SK-N-SH treated with all-trans-retinoic acid at 6 μM for 48 hours (cell line): ENCODE data around the gene PRKAG2.

Experiments used
- ATAC-seq: fragments of 200-7000 bp; cut with Tn5 transposase; 3 replicates; pipeline ENCODE4 v1.9.1; 2020; ENCODE audit warnings: mild to moderate bottlenecking, moderate library complexity
- ARNTL ChIP-seq: fragments of 450-650 bp; formaldehyde crosslinking; IDR thresholded peaks from 2 replicates; pipeline ENCODE4 v1.5.0; 2020; ENCODE audit warnings: low read depth, mild to moderate bottlenecking, moderate library complexity, borderline replicate concordance
- BACH2 ChIP-seq: fragments of 250-450 bp; sonication (Bioruptor Pico); IDR thresholded peaks from 2 replicates; pipeline ENCODE4 v1.9.0; 2021; ENCODE audit warnings: mild to moderate bottlenecking, borderline replicate concordance
- CSDC2 ChIP-seq: fragments of 250-450 bp; sonication (Bioruptor Pico); IDR thresholded peaks from 2 replicates; pipeline ENCODE4 v1.5.0; 2020; ENCODE audit warnings: mild to moderate bottlenecking, moderate library complexity
- ESRRG ChIP-seq: fragments of 250-450 bp; sonication (Bioruptor Pico); IDR thresholded peaks from 2 replicates; pipeline ENCODE4 v1.6.1; 2021; ENCODE audit warnings: mild to moderate bottlenecking
- GLIS3 ChIP-seq: fragments of 250-450 bp; sonication (Bioruptor Pico); IDR thresholded peaks from 2 replicates; pipeline ENCODE4 v1.5.0; 2020; ENCODE audit warnings: mild to moderate bottlenecking, moderate library complexity
- ISL1 ChIP-seq: fragments of 250-450 bp; sonication (Bioruptor Pico); IDR thresholded peaks from 2 replicates; pipeline ENCODE4 v2.1.2; 2022; ENCODE audit warnings: mild to moderate bottlenecking, moderate library complexity
- OSR1 ChIP-seq: fragments of 250-450 bp; sonication (Bioruptor Pico); IDR thresholded peaks from 2 replicates; pipeline ENCODE4 v1.8.0; 2022; ENCODE audit warnings: moderate library complexity, mild to moderate bottlenecking, inconsistent platforms
- PATZ1 ChIP-seq: fragments of 250-450 bp; sonication (Bioruptor Pico); IDR thresholded peaks from 2 replicates; pipeline ENCODE4 v1.8.0; 2020; ENCODE audit warnings: mild to moderate bottlenecking, moderate library complexity, borderline replicate concordance
- POU6F1 ChIP-seq: fragments of 250-450 bp; sonication (Bioruptor Pico); IDR thresholded peaks from 2 replicates; pipeline ENCODE4 v1.8.0; 2021; ENCODE audit warnings: low read depth, mild to moderate bottlenecking, moderate library complexity, borderline replicate concordance
- PPARA ChIP-seq: fragments of 250-450 bp; sonication (Bioruptor Pico); IDR thresholded peaks from 2 replicates; pipeline ENCODE4 v1.5.0; 2020; ENCODE audit warnings: mild to moderate bottlenecking, borderline replicate concordance
- RARB ChIP-seq: fragments of 250-450 bp; sonication (Bioruptor Pico); IDR thresholded peaks from 2 replicates; pipeline ENCODE4 v1.8.0; 2021; ENCODE audit warnings: mild to moderate bottlenecking, moderate library complexity
- SNAI2 ChIP-seq: fragments of 250-450 bp; sonication (Bioruptor Pico); IDR thresholded peaks from 2 replicates; pipeline ENCODE4 v1.5.0; 2020; ENCODE audit warnings: mild to moderate bottlenecking, moderate library complexity
- TCF4 ChIP-seq: fragments of 250-450 bp; sonication (Bioruptor Pico); IDR thresholded peaks from 2 replicates; pipeline ENCODE4 v1.8.0; 2021; ENCODE audit warnings: mild to moderate bottlenecking, moderate library complexity, borderline replicate concordance
- TOX ChIP-seq: fragments of 250-450 bp; sonication (Bioruptor Pico); IDR thresholded peaks from 2 replicates; pipeline ENCODE4 v1.8.0; 2021; ENCODE audit warnings: mild to moderate bottlenecking, moderate library complexity, borderline replicate concordance
- ZFP3 ChIP-seq: fragments of 250-450 bp; sonication (Bioruptor Pico); IDR thresholded peaks from 2 replicates; pipeline ENCODE4 v1.5.0; 2020; ENCODE audit warnings: mild to moderate bottlenecking, moderate library complexity
- ZFP30 ChIP-seq: fragments of 450-650 bp; formaldehyde crosslinking; IDR thresholded peaks from 2 replicates; pipeline ENCODE4 v1.5.0; 2022; ENCODE audit warnings: mild to moderate bottlenecking, moderate library complexity
- ZNF565 ChIP-seq: fragments of 450-650 bp; formaldehyde crosslinking; conservative IDR thresholded peaks from 2 replicates; pipeline ENCODE4 v1.5.0; 2020; ENCODE audit warnings: low read depth, mild to moderate bottlenecking, moderate library complexity
- ZNF70 ChIP-seq: fragments of 450-650 bp; formaldehyde crosslinking; IDR thresholded peaks from 2 replicates; pipeline ENCODE4 v1.5.0; 2020; ENCODE audit warnings: mild to moderate bottlenecking, moderate library complexity
- ZNF8 ChIP-seq: fragments of 450-650 bp; formaldehyde crosslinking; IDR thresholded peaks from 2 replicates; pipeline ENCODE4 v1.5.0; 2020; ENCODE audit warnings: mild to moderate bottlenecking, moderate library complexity
- TF ChIP-seq, protein P1 (sequence below): fragments of 250-450 bp; sonication (Bioruptor Pico); IDR thresholded peaks from 2 replicates; pipeline ENCODE4 v1.5.0; 2020; ENCODE audit warnings: mild to moderate bottlenecking, moderate library complexity

Gene PRKAG2

GRCh38 chr7:151779678-151780077 is 97.2 kb downstream of the PRKAG2 start:
- ATAC-seq, result no peak
- TF ChIP-seq ZNF70 (CRISPR knock-in tag), result no peak
- TF ChIP-seq ARNTL (CRISPR knock-in tag), result no peak
- no peak for TF ChIP-seq RARB (CRISPR knock-in tag)
- TF ChIP-seq TOX (CRISPR knock-in tag), result no peak
- TF ChIP-seq ZFP3, result no peak
- TF ChIP-seq OSR1, result no peak
- TF ChIP-seq, all 23 proteins: peak for 0

DNA sequence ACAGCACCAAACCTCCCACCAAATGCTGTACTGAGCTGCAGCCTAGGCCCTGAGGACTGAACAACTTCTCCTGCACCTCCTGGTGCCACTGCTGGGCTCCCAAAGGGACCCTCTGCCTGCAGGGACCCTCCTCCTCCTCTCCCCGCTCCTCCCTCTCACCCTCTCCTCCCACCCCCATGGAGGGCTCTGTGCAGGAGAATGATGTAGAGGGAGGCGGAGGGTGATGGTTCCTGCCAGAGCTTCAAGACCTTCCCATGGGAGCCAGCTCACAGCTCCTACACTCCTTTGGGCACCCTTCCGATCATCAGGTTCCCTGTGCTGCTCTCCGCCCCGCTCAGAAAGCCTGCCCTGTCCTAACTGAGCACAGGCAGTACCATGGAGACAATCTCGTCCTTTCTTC is 97.7 kb downstream of the PRKAG2 start:
- ATAC-seq, result no peak
- TF ChIP-seq BACH2 (CRISPR knock-in tag) (no peak), TCF4 (CRISPR knock-in tag) (no peak), ARNTL (CRISPR knock-in tag) (no peak), RARB (CRISPR knock-in tag) (no peak), OSR1 (no peak), SNAI2 (no peak), TOX (CRISPR knock-in tag) (no peak)

DNA sequence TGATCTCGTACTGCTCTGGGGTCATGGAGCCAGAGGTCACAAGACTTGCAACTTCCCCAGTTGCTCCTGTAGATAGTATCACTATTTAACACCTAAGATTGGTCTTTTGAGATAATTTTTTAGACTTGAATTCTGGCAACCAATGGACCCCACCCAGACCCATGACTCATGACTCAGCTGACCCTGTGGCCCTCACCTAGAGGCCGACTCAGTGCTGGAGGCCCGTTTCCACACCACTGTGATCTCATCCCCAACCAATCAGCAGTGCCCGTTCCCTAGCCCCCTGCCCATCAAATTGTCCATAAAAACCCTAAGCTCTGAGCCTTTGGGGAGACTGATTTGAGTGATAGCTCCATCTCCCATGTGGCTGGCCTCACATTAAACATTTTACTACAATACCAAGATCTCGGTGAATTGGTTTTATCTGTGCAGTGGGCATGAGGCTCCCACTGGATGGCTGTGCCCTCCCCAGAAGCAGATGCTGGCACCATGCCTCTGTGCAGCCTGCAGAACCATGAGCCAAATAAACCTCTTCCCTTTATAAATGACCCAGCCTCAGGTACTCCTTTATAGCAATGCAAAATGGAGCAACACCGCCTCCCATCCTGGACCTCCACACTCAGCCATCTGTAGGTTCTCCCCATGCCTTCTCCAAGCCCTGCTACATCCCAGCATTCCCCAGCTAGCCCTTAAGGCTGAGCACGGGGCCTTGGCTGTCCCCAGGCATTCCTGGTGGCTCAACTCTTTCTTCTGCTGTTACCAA is 98.8 kb downstream of the PRKAG2 start:
- TF ChIP-seq ZFP3 (no peak), PATZ1 (CRISPR knock-in tag) (no peak), ARNTL (CRISPR knock-in tag) (no peak), ZNF8 (CRISPR knock-in tag) (no peak), SNAI2 (no peak), GLIS3 (CRISPR knock-in tag) (no peak), BACH2 (CRISPR knock-in tag) (no peak), RARB (CRISPR knock-in tag) (no peak), ISL1 (no peak), PPARA (CRISPR knock-in tag) (no peak), CSDC2 (CRISPR knock-in tag) (no peak), ZFP30 (CRISPR knock-in tag) (no peak), TOX (CRISPR knock-in tag) (no peak), POU6F1 (CRISPR knock-in tag) (no peak), ZNF565 (CRISPR knock-in tag) (no peak), ESRRG (CRISPR knock-in tag) (no peak), OSR1 (no peak)
- TF ChIP-seq, protein P1, sequence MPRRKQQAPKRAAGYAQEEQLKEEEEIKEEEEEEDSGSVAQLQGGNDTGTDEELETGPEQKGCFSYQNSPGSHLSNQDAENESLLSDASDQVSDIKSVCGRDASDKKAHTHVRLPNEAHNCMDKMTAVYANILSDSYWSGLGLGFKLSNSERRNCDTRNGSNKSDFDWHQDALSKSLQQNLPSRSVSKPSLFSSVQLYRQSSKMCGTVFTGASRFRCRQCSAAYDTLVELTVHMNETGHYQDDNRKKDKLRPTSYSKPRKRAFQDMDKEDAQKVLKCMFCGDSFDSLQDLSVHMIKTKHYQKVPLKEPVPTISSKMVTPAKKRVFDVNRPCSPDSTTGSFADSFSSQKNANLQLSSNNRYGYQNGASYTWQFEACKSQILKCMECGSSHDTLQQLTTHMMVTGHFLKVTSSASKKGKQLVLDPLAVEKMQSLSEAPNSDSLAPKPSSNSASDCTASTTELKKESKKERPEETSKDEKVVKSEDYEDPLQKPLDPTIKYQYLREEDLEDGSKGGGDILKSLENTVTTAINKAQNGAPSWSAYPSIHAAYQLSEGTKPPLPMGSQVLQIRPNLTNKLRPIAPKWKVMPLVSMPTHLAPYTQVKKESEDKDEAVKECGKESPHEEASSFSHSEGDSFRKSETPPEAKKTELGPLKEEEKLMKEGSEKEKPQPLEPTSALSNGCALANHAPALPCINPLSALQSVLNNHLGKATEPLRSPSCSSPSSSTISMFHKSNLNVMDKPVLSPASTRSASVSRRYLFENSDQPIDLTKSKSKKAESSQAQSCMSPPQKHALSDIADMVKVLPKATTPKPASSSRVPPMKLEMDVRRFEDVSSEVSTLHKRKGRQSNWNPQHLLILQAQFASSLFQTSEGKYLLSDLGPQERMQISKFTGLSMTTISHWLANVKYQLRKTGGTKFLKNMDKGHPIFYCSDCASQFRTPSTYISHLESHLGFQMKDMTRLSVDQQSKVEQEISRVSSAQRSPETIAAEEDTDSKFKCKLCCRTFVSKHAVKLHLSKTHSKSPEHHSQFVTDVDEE (CRISPR knock-in tag), result no peak
- ATAC-seq, result no peak

GRCh38 chr7:151777495-151777880 is 99.4 kb downstream of the PRKAG2 start:
- TF ChIP-seq, protein P1 (CRISPR knock-in tag), result no peak
- no peak for TF ChIP-seq ZNF8 (CRISPR knock-in tag)
- no peak for TF ChIP-seq ZFP30 (CRISPR knock-in tag)
- ATAC-seq, result no peak
